Panc1 (cell line): Measurements from ENCODE around the gene LMCD1. TPM values are rescaled to one million over a fixed set of nuclear protein-coding genes. Genes with fewer than 3 reads are reported as not detected.

Source experiments
- ATAC-seq: fragments of 200-7000 bp; cut with Tn5 transposase; 2 replicates; pipeline ENCODE4 v1.9.1; 2020; ENCODE audit warnings: mild to moderate bottlenecking, moderate library complexity
- BruUV-seq: library from RNA; stranded (reverse); fragments of 400-500 nt; replicated peaks from 2 replicates; lab custom pipeline; 2021; lab: Mats Ljungman, UMichigan
- CTCF ChIA-PET: fragments of 300-600 bp; sonication (Branson Sonifier 250); formaldehyde crosslinking; loops from one replicate; lab custom pipeline; 2022; ENCODE audit warnings: antibody characterized with exemption; lab: Charles Lee
- POLR2A ChIA-PET: fragments of 300-600 bp; sonication (Branson Sonifier 250); formaldehyde crosslinking; loops from one replicate; lab custom pipeline; 2022; ENCODE audit warnings: antibody characterized with exemption; lab: Charles Lee
- DNase-seq: peaks from one replicate; pipeline ENCODE4 v3.0.0-alpha.2; 2010; ENCODE audit warnings: low read depth, low spot score
- H3K27ac ChIP-seq: 2 replicates; pipeline ENCODE4 v1.5.1; 2011; ENCODE audit warnings: mild to moderate bottlenecking, low read length, inconsistent platforms
- H3K27me3 ChIP-seq: fragments of 200-500 bp; sonication (Bioruptor generic); 2 replicates; pipeline ENCODE4 v1.6.0; 2014; ENCODE audit warnings: low read length, inconsistent platforms; ENCODE audit not compliant: control insufficient read depth, insufficient read depth
- H3K36me3 ChIP-seq: fragments of 200-500 bp; sonication (Bioruptor generic); 2 replicates; pipeline ENCODE4 v1.5.1; 2014; ENCODE audit warnings: inconsistent platforms, mild to moderate bottlenecking, low read length, moderate library complexity; ENCODE audit not compliant: control insufficient read depth, insufficient read depth
- H3K4me1 ChIP-seq: 2 replicates; pipeline ENCODE4 v1.5.1; 2011; ENCODE audit warnings: inconsistent platforms, mild to moderate bottlenecking, low read length, moderate library complexity; ENCODE audit not compliant: control insufficient read depth, insufficient read depth
- H3K4me3 ChIP-seq, 2 experiments: 2 replicates each; pipeline ENCODE4 v1.5.1; 2011 to 2012; ENCODE audit warnings: low read depth in 2 of 2, low read length in 2 of 2, mild to moderate bottlenecking in 2 of 2, inconsistent platforms in 1 of 2, moderate library complexity in 1 of 2
- H3K9me3 ChIP-seq: fragments of 200-500 bp; sonication (Bioruptor generic); 2 replicates; pipeline ENCODE4 v1.5.1; 2014; ENCODE audit warnings: low read depth, mild to moderate bottlenecking, inconsistent platforms, low read length, moderate library complexity; ENCODE audit not compliant: control insufficient read depth, insufficient read depth
- POLR2AphosphoS5 ChIP-seq: IDR thresholded peaks from 2 replicates; pipeline ENCODE4 v1.6.1; 2012; ENCODE audit warnings: mild to moderate bottlenecking, low read depth, low read length, moderate library complexity
- SIN3A ChIP-seq: IDR thresholded peaks from 2 replicates; pipeline ENCODE4 v1.6.1; 2012; ENCODE audit warnings: low read depth, mild to moderate bottlenecking, low read length, moderate library complexity, borderline replicate concordance; ENCODE audit not compliant: insufficient read depth
- TCF7L2 ChIP-seq: IDR thresholded peaks from 2 replicates; pipeline ENCODE4 v1.6.1; 2011; ENCODE audit warnings: mild to moderate bottlenecking, low read depth, low read length, inconsistent platforms
- in situ Hi-C: cut with HindIII; loops from 2 replicates; pipeline ENCODE4 v1.10.0; 2016; ENCODE audit warnings: low sequenced_read_pairs, low pct_unique_long_range_greater_than_20kb
- intact Hi-C: fragments of 100-400 bp; cut with micrococcal nuclease; formaldehyde crosslinking; loops from one replicate; pipeline ENCODE4 v1.10.0; 2022; ENCODE audit not compliant: unreplicated experiment
- total RNA-seq: library from RNA; stranded (reverse); gene quantifications from one replicate; pipeline ENCODE4 v1.2.1, GENCODE V29; 2021; ENCODE audit not compliant: unreplicated experiment
- TF ChIP-seq, protein P1 (sequence below), 2 experiments: IDR thresholded peaks; 2 replicates each; pipeline ENCODE4 v1.6.1; 2011 to 2012; ENCODE audit warnings: low read depth in 2 of 2, control low read depth in 1 of 2, low read length in 1 of 2, mild to moderate bottlenecking in 1 of 2, moderate library complexity in 1 of 2; ENCODE audit not compliant: insufficient read depth in 1 of 2
- TF ChIP-seq, protein P2 (sequence below): fragments of 450-650 bp; IDR thresholded peaks from 2 replicates; pipeline ENCODE4 v1.5.1; 2017; ENCODE audit warnings: mild to moderate bottlenecking

LMCD1 gene
- total RNA-seq, 1 experiment from 2014 or later: 24.8 TPM

DNA sequence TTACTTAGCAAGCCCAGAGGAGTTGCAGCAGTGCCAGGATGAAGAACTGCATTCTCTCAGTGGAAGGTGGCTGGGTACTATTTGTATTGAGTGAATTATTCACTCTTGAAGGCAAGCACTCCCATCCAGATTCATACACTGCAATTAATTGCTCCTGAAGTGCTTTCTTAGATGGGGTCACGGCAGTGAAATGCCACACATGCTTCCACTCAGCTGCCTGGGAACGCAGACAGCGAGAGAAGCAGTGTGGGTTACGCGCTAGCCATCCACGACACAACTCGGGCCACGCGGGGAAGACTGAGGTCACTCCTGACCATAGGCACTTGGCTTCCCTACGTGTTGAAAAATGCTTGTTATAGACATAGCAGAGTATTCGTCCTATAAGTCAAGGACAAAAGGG is 30.8 kb upstream of the LMCD1 start:
- H3K27ac ChIP-seq: no peak overlapping the region
- DNase-seq (no peak), ATAC-seq (no peak)
- H3K36me3 ChIP-seq: no peaks in the 10 kb centered on the region
- TF ChIP-seq, protein P1, sequence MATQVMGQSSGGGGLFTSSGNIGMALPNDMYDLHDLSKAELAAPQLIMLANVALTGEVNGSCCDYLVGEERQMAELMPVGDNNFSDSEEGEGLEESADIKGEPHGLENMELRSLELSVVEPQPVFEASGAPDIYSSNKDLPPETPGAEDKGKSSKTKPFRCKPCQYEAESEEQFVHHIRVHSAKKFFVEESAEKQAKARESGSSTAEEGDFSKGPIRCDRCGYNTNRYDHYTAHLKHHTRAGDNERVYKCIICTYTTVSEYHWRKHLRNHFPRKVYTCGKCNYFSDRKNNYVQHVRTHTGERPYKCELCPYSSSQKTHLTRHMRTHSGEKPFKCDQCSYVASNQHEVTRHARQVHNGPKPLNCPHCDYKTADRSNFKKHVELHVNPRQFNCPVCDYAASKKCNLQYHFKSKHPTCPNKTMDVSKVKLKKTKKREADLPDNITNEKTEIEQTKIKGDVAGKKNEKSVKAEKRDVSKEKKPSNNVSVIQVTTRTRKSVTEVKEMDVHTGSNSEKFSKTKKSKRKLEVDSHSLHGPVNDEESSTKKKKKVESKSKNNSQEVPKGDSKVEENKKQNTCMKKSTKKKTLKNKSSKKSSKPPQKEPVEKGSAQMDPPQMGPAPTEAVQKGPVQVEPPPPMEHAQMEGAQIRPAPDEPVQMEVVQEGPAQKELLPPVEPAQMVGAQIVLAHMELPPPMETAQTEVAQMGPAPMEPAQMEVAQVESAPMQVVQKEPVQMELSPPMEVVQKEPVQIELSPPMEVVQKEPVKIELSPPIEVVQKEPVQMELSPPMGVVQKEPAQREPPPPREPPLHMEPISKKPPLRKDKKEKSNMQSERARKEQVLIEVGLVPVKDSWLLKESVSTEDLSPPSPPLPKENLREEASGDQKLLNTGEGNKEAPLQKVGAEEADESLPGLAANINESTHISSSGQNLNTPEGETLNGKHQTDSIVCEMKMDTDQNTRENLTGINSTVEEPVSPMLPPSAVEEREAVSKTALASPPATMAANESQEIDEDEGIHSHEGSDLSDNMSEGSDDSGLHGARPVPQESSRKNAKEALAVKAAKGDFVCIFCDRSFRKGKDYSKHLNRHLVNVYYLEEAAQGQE (IDR thresholded peaks at IDR 0.05; ENCODE audit: insufficient read depth in 1 of 2, low read depth in 2 of 2, low read length in 1 of 2): no peak
- TF ChIP-seq SIN3A (no peak), POLR2AphosphoS5 (no peak), TCF7L2 (no peak)
- TF ChIP-seq, protein P2, sequence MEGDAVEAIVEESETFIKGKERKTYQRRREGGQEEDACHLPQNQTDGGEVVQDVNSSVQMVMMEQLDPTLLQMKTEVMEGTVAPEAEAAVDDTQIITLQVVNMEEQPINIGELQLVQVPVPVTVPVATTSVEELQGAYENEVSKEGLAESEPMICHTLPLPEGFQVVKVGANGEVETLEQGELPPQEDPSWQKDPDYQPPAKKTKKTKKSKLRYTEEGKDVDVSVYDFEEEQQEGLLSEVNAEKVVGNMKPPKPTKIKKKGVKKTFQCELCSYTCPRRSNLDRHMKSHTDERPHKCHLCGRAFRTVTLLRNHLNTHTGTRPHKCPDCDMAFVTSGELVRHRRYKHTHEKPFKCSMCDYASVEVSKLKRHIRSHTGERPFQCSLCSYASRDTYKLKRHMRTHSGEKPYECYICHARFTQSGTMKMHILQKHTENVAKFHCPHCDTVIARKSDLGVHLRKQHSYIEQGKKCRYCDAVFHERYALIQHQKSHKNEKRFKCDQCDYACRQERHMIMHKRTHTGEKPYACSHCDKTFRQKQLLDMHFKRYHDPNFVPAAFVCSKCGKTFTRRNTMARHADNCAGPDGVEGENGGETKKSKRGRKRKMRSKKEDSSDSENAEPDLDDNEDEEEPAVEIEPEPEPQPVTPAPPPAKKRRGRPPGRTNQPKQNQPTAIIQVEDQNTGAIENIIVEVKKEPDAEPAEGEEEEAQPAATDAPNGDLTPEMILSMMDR: no peak
- no peaks in the 10 kb centered on the region for H3K9me3 ChIP-seq
- H3K4me1 ChIP-seq: no peaks in the 10 kb centered on the region
- ChIA-PET CTCF (no interaction called here), POLR2A (no interaction called here)
- no peaks in the 10 kb centered on the region for H3K27me3 ChIP-seq
- H3K4me3 ChIP-seq: no peak overlapping the region
- no TSS peak for BruUV-seq
- intact Hi-C loops: no loop called here
- in situ Hi-C loops: no loop called here

DNA sequence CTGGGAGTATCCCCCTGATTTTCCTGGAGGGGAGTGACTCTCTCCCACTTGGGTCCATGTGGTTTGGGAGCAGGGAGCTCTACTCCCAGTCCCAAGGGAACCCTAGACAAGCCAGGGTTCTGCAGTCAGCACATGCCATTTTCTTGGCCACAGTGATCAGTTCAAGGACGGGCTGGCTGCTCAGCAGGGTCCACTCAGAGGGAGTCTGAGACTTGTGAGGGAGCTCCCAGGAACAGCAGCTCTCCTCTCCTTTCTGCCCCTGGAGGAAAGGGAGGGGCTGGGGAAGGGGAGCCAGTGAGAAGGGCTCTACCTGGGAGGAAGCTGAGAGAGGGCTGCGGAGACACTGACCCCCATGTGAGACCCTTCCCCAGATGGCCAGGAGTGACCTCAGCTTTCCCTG is 29.1 kb upstream of the LMCD1 start:
- ChIA-PET POLR2A (no interaction called here), CTCF (no interaction called here)
- Histone ChIP-seq H3K27me3 (no peaks in the 10 kb centered on the region), H3K36me3 (no peaks in the 10 kb centered on the region), H3K4me1 (no peaks in the 10 kb centered on the region), H3K9me3 (no peaks in the 10 kb centered on the region), H3K4me3 (no peak overlapping the region), H3K27ac (no peak overlapping the region)
- BruUV-seq: no TSS peak
- ATAC-seq (no peak), DNase-seq (no peak)
- in situ Hi-C loops: no loop called here
- no peak for TF ChIP-seq SIN3A
- TF ChIP-seq TCF7L2: no peak
- TF ChIP-seq, protein P1 (IDR thresholded peaks at IDR 0.05; ENCODE audit: insufficient read depth in 1 of 2, low read depth in 2 of 2, low read length in 1 of 2): no peak
- TF ChIP-seq POLR2AphosphoS5: no peak
- intact Hi-C loops: no loop called here
